Measurements from ENCODE around the gene HSPA12B. TPM values are rescaled to one million over a fixed set of nuclear protein-coding genes. Genes with fewer than 3 reads are reported as not detected.

HSPA12B gene
- total and polyA plus RNA-seq, 3 experiments from 2014 or later: not detected

DNA sequence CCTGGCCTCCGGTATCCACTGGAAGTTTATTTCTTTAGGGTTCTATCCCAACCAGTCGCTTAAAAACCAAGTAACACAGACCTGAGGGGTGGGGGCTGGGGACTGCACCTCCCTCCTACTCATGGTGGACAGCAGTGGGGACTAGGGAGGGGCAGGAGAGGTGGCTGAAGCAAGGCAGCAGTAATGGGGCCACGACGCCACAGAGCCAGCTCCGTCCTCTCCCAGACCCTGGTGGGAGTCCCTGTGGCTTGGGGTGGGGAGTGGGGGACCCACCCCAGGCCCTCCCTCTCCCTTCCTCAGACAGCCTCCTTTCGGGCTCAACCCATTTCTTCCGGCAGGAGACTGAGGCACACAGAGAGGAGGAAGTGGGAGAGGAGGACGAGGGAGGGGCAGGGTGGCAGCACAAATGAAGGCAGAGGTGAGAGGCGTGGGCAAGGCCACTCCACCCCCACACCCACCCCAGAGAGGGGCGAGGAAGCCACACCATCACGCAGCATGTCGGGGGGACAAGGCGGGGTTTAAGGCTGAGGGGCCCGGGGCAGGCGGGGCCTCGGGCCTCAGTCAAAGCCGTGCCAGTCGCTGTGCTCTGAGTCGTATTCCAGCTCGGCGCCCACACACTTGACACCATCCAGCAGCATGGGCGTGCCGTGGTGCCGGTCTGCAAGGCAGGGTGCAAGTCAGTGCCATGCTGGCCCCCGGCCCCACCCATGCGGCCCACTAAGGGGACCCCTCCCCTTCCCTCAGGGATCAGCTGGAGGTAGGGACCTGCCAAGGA, 21.2 kb downstream of the HSPA12B start:
- H3K36me3 Mint-ChIP-seq: peaks cover 0 to 24% (median 6%) of the 10 kb centered on the region in 3 donors
- CTCF ChIA-PET: interaction anchor here (1.0 to 2.2 kb wide), 14 partner anchors 9 to 339 kb away, joined by 3 to 14 read pairs (median 4); partner anchors contain the start of genes ADISSP, AP5S1 and CENPB
- H3K36me3 ChIP-seq (ENCODE audit: insufficient read depth, low read length): no peaks in the 10 kb centered on the region
- no peak for DNase-seq
- peak overlapping the region in 1 of 8 donors; percentile 4 for H3K27ac Mint-ChIP-seq
- no peaks in the 10 kb centered on the region for H3K9me3 Mint-ChIP-seq
- no peaks in the 10 kb centered on the region for H3K27me3 ChIP-seq (ENCODE audit: insufficient read depth, low read length, poor library complexity, severe bottlenecking)
- no peak overlapping the region for H3K27ac ChIP-seq (ENCODE audit: low read depth, low read length)
- H3K4me3 ChIP-seq (ENCODE audit: low read length): no peak overlapping the region
- H3K27me3 Mint-ChIP-seq: peaks cover 0 to 2% of the 10 kb centered on the region in 2 donors
- peaks cover 6 to 18% (median 11%) of the 10 kb centered on the region in 3 donors for H3K4me1 Mint-ChIP-seq
- H3K4me3 Mint-ChIP-seq: peak overlapping the region in 1 of 7 donors; percentile 24
- H3K9me3 ChIP-seq (ENCODE audit: low read length): no peaks in the 10 kb centered on the region
- POLR2A ChIA-PET: interaction anchor here (0.9 kb wide), 1 partner anchor 331 kb away, joined by 4 read pairs; no protein-coding TSS in a partner anchor
- no peaks in the 10 kb centered on the region for H3K4me1 ChIP-seq (ENCODE audit: insufficient read depth, low read length)

DNA sequence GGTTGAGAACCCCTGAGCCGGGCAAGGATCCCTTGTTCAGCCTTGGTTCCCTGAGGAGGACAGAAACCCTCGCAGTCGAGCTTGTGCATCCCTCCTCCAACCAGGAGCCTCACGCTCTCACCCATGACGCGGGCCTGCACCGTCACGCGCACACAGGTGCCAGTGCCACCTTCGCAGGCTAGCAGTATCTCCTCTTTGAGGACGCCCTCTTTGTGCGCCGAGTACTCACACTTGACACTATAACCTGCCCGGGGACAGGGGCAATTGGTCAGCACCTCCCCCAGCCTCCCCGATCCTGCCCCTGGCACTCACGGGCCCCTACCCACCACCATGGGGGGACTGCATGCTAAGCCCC, 21.8 kb downstream of the HSPA12B start:
- Histone ChIP-seq H3K27me3 (ENCODE audit: insufficient read depth, low read length, poor library complexity, severe bottlenecking) (no peaks in the 10 kb centered on the region), H3K36me3 (ENCODE audit: insufficient read depth, low read length) (no peaks in the 10 kb centered on the region), H3K4me1 (ENCODE audit: insufficient read depth, low read length) (no peaks in the 10 kb centered on the region), H3K4me3 (ENCODE audit: low read length) (no peak overlapping the region), H3K9me3 (ENCODE audit: low read length) (no peaks in the 10 kb centered on the region), H3K27ac (ENCODE audit: low read depth, low read length) (no peak overlapping the region)
- Mint-ChIP-seq H3K4me3 (no peak overlapping the region), H3K9me3 (no peaks in the 10 kb centered on the region), H3K36me3 (peaks cover 0 to 24% (median 6%) of the 10 kb centered on the region in 3 donors), H3K27ac (no peak overlapping the region), H3K27me3 (no peaks in the 10 kb centered on the region), H3K4me1 (peaks cover 6 to 18% (median 11%) of the 10 kb centered on the region in 3 donors)
- ChIA-PET CTCF (interaction anchor here (0.7 to 2.2 kb wide), 4 partner anchors 15 to 338 kb away, joined by 3 to 7 read pairs (median 5); partner anchors contain the start of gene CENPB), POLR2A (interaction anchor here (1.2 kb wide), 1 partner anchor 14 kb away, joined by 6 read pairs; the partner anchor contains the start of gene ADISSP)
- DNase-seq: no peak

DNA sequence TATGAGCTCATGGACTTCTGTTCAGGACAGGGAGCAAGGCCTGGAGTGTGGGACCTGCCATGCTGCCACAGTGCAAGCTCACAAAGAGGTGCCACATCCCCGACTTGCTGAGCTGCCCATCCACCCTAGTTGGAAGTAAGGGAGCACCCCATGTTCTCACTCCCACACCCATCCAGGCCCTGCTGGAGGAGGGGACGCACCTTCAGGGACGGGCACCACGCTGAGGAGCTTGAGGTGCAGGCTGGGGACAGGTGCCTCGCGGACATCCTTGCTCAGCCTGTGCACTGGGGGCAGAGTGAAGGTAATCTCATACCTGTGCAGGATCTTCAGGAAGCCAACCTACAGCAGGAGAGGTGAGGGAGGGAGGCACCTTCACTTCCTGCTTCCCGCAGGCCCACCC, 22.8 kb downstream of the HSPA12B start:
- Mint-ChIP-seq H3K27ac (peak overlapping the region in 2 of 8 donors; percentile 26 to 68), H3K4me3 (no peak overlapping the region), H3K36me3 (peaks cover 0 to 27% (median 6%) of the 10 kb centered on the region in 3 donors), H3K27me3 (no peaks in the 10 kb centered on the region), H3K9me3 (no peaks in the 10 kb centered on the region), H3K4me1 (peaks cover 6 to 18% (median 11%) of the 10 kb centered on the region in 3 donors)
- Histone ChIP-seq H3K4me3 (ENCODE audit: low read length) (no peak overlapping the region), H3K4me1 (ENCODE audit: insufficient read depth, low read length) (no peaks in the 10 kb centered on the region), H3K27ac (ENCODE audit: low read depth, low read length) (no peak overlapping the region), H3K9me3 (ENCODE audit: low read length) (no peaks in the 10 kb centered on the region), H3K27me3 (ENCODE audit: insufficient read depth, low read length, poor library complexity, severe bottlenecking) (no peaks in the 10 kb centered on the region), H3K36me3 (ENCODE audit: insufficient read depth, low read length) (no peaks in the 10 kb centered on the region)
- no peak for DNase-seq
- ChIA-PET CTCF (interaction anchor here (1.1 to 3.7 kb wide), 4 partner anchors 13 to 100 kb away, joined by 3 to 16 read pairs (median 6); partner anchors contain the start of gene ADISSP), POLR2A (interaction anchor here (1.2 kb wide), 1 partner anchor 13 kb away, joined by 6 read pairs; the partner anchor contains the start of gene ADISSP)

DNA sequence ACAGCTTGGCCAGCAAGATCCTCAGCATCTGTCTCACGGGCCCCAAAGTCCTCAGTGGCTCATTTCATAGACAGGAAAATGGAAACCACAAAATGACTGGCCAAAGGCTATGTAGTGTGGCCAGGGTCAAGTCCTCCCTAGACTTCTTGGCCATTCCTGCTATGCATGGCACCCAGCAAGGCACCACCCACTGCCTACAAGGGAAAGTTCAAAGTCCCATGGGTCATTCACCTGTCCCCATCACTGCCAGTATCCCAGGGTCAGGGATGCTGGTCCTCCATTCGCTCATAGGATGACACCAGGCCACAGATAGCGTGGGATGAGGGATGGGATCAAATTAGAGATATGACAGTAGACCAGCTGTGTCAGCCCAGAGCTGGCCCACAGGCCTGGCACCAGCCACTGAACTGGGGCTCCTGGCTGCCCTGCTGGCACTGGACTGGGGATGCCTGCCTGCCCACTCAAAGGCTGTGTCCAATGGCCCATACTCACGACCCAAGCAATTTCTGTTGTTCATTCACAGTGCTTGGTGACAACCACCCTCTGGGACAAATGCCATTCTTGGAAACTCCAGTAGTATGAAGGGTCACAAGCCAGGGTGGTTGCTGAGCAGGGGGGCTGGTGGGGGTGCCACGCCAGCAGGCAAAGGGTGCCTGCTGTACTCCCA, 23.5 kb downstream of the HSPA12B start:
- no peaks in the 10 kb centered on the region for H3K9me3 Mint-ChIP-seq
- CTCF ChIA-PET: interaction anchor here (1.1 to 3.7 kb wide), 3 partner anchors 12 to 95 kb away, joined by 3 to 16 read pairs (median 6); partner anchors contain the start of gene ADISSP
- Histone ChIP-seq H3K36me3 (ENCODE audit: insufficient read depth, low read length) (no peaks in the 10 kb centered on the region), H3K9me3 (ENCODE audit: low read length) (no peaks in the 10 kb centered on the region), H3K4me1 (ENCODE audit: insufficient read depth, low read length) (no peaks in the 10 kb centered on the region), H3K27me3 (ENCODE audit: insufficient read depth, low read length, poor library complexity, severe bottlenecking) (no peaks in the 10 kb centered on the region), H3K27ac (ENCODE audit: low read depth, low read length) (no peak overlapping the region), H3K4me3 (ENCODE audit: low read length) (no peak overlapping the region)
- no peak for DNase-seq
- H3K36me3 Mint-ChIP-seq: peaks cover 0 to 27% (median 6%) of the 10 kb centered on the region in 3 donors
- H3K27me3 Mint-ChIP-seq: no peaks in the 10 kb centered on the region
- no peak overlapping the region for H3K4me3 Mint-ChIP-seq
- POLR2A ChIA-PET: no interaction called here
- H3K4me1 Mint-ChIP-seq: peaks cover 6 to 15% (median 11%) of the 10 kb centered on the region in 3 donors
- H3K27ac Mint-ChIP-seq: peak overlapping the region in 1 of 8 donors; percentile 68

DNA sequence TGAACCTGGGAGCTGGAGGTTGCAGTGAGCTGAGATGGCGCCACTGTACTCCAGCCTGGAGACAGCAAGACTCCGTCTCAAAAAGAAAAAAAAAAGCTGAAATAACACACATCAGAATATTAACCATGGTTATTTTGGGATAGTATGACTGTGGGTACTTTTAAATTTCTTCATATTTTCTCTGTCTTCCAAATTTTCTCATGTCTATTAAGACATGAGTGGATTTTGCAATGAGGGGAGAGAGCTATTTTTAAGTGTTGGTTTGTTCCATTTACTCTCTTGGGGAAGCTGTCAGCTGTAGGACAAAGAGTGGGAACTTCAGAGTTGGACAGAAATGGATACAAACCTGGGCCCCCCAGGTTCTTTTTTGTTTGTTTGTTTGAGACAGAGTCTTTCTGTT, 24.8 kb downstream of the HSPA12B start:
- H3K4me1 Mint-ChIP-seq: peaks cover 6 to 10% (median 8%) of the 10 kb centered on the region in 3 donors
- H3K36me3 ChIP-seq (ENCODE audit: insufficient read depth, low read length): no peaks in the 10 kb centered on the region
- no peak overlapping the region for H3K27ac ChIP-seq (ENCODE audit: low read depth, low read length)
- POLR2A ChIA-PET: no interaction called here
- H3K9me3 Mint-ChIP-seq: no peaks in the 10 kb centered on the region
- H3K4me3 Mint-ChIP-seq: no peak overlapping the region
- CTCF ChIA-PET: interaction anchor here (0.8 to 3.7 kb wide), 5 partner anchors 8 to 98 kb away, joined by 3 to 16 read pairs (median 3); partner anchors contain the start of genes ADISSP and AP5S1
- no peak overlapping the region for H3K4me3 ChIP-seq (ENCODE audit: low read length)
- no peaks in the 10 kb centered on the region for H3K27me3 ChIP-seq (ENCODE audit: insufficient read depth, low read length, poor library complexity, severe bottlenecking)
- peaks cover 0 to 30% (median 11%) of the 10 kb centered on the region in 3 donors for H3K36me3 Mint-ChIP-seq
- no peak for DNase-seq
- H3K9me3 ChIP-seq (ENCODE audit: low read length): no peaks in the 10 kb centered on the region
- H3K27me3 Mint-ChIP-seq: no peaks in the 10 kb centered on the region
- H3K27ac Mint-ChIP-seq: no peak overlapping the region
- no peaks in the 10 kb centered on the region for H3K4me1 ChIP-seq (ENCODE audit: insufficient read depth, low read length)

DNA sequence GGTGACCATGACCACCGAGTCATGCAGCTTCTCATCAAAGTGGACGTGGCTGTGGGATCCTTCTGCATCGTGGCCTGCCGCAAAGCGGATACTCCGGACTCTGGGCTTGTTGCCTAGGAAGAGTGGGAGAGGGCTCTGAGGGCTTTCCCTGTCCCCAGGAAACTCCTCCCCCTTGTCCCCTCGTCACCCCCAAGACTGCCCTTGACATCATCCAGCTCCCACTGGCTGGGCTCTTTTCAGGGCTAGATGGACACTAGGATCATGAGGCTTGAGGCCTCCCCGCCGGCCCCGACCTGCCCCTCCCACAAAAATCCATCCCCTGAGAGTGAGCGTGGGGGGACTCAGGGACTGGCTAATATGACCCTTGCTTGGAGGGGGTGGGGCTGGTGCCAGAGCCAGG, 26.1 kb downstream of the HSPA12B start:
- Mint-ChIP-seq H3K4me3 (no peak overlapping the region), H3K9me3 (no peaks in the 10 kb centered on the region), H3K27me3 (no peaks in the 10 kb centered on the region), H3K27ac (peak overlapping the region in 1 of 8 donors; percentile 67), H3K4me1 (no peaks in the 10 kb centered on the region), H3K36me3 (peaks cover 0 to 28% (median 11%) of the 10 kb centered on the region in 3 donors)
- ChIA-PET POLR2A (no interaction called here), CTCF (interaction anchor here (1.3 to 3.7 kb wide), 2 partner anchors 9 to 82 kb away, joined by 3 to 16 read pairs; partner anchors contain the start of gene ADISSP)
- no peaks in the 10 kb centered on the region for H3K36me3 ChIP-seq (ENCODE audit: insufficient read depth, low read length)
- no peaks in the 10 kb centered on the region for H3K9me3 ChIP-seq (ENCODE audit: low read length)
- no peaks in the 10 kb centered on the region for H3K4me1 ChIP-seq (ENCODE audit: insufficient read depth, low read length)
- H3K27me3 ChIP-seq (ENCODE audit: insufficient read depth, low read length, poor library complexity, severe bottlenecking): no peaks in the 10 kb centered on the region
- H3K4me3 ChIP-seq (ENCODE audit: low read length): no peak overlapping the region
- H3K27ac ChIP-seq (ENCODE audit: low read depth, low read length): no peak overlapping the region
- DNase-seq: no peak

DNA sequence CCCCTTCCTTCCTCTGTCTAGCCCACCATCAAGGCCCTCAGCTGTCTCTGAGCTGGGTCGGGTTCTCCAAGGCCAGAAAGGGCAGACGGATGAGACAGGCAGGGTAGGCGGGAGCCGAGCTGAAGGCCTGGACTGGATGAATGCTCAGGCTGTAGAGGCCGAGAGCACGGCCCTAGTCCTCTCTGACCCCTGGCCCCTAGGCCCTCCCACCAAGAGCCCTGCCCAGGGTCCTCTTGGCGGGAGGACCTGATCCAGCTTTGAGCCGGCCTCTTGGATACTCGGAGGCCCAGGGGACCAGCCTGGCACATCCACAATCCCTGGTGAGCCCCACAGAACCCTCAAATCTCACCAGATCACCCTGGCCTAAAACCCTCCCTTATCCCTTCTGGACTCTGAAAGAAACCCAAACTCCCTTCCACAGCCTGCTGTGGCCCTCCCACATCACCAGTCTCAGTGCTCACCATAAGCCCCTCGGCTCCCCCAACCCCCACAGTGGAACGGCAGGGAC, 26.9 kb downstream of the HSPA12B start:
- Mint-ChIP-seq H3K27ac (peak overlapping the region in 2 of 8 donors; percentile 21 to 57), H3K36me3 (peaks cover 0 to 28% (median 11%) of the 10 kb centered on the region in 3 donors), H3K27me3 (no peaks in the 10 kb centered on the region), H3K4me3 (no peak overlapping the region), H3K4me1 (no peaks in the 10 kb centered on the region), H3K9me3 (no peaks in the 10 kb centered on the region)
- no peaks in the 10 kb centered on the region for H3K36me3 ChIP-seq (ENCODE audit: insufficient read depth, low read length)
- H3K9me3 ChIP-seq (ENCODE audit: low read length): no peaks in the 10 kb centered on the region
- ChIA-PET CTCF (interaction anchor here (0.8 to 1.3 kb wide), 2 partner anchors 48 to 83 kb away, joined by 3 read pairs; no protein-coding TSS in a partner anchor), POLR2A (no interaction called here)
- DNase-seq: no peak
- no peak overlapping the region for H3K27ac ChIP-seq (ENCODE audit: low read depth, low read length)
- no peaks in the 10 kb centered on the region for H3K27me3 ChIP-seq (ENCODE audit: insufficient read depth, low read length, poor library complexity, severe bottlenecking)
- H3K4me3 ChIP-seq (ENCODE audit: low read length): no peak overlapping the region
- no peaks in the 10 kb centered on the region for H3K4me1 ChIP-seq (ENCODE audit: insufficient read depth, low read length)
